ENCODE results near the gene ST3GAL4. TPM values are rescaled to one million over a fixed set of nuclear protein-coding genes. Genes with fewer than 3 reads are reported as not detected.

ST3GAL4 gene
- total RNA-seq, 4 donors from 2014 or later, result 42.1 to 56.2 (median 47.2) TPM

DNA sequence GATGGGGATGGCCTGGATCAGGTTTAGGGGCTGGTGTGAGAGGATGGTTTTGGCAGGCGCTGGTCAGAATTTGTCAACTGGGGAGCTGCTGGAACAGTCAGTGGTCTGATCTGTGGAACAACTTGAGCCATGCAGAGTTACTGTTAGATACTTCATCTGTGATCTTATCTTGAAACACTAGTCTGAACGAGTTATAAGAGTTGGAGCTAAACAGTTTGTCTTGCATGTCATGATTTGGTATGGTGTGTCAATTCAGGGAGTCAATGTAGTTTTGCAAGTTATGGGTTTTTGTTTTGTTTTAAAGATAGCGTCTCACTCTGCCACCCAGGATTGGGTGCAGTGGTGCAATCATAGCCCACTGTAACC lies 54.1 kb downstream of the ST3GAL4 start:
- WGBS, 2 donors (ENCODE audit: low coverage in 1 of 2), result 75 to 79% methylated on average over 2 to 3 of the region's 3 CpGs
- ATAC-seq, result no peak
- peak overlapping the region in 2 of 4 donors; percentile 2 to 86 for H3K27ac ChIP-seq
- H3K27me3 ChIP-seq, result no peaks in the 10 kb centered on the region
- H3K4me3 ChIP-seq, result no peak overlapping the region
- peaks cover 3 to 46% (median 8%) of the 10 kb centered on the region in 3 donors for H3K4me1 ChIP-seq
- no peaks in the 10 kb centered on the region for H3K9me3 ChIP-seq
- TF ChIP-seq, protein P1, sequence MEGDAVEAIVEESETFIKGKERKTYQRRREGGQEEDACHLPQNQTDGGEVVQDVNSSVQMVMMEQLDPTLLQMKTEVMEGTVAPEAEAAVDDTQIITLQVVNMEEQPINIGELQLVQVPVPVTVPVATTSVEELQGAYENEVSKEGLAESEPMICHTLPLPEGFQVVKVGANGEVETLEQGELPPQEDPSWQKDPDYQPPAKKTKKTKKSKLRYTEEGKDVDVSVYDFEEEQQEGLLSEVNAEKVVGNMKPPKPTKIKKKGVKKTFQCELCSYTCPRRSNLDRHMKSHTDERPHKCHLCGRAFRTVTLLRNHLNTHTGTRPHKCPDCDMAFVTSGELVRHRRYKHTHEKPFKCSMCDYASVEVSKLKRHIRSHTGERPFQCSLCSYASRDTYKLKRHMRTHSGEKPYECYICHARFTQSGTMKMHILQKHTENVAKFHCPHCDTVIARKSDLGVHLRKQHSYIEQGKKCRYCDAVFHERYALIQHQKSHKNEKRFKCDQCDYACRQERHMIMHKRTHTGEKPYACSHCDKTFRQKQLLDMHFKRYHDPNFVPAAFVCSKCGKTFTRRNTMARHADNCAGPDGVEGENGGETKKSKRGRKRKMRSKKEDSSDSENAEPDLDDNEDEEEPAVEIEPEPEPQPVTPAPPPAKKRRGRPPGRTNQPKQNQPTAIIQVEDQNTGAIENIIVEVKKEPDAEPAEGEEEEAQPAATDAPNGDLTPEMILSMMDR (IDR thresholded peaks at IDR 0.05), result no peak
- peaks cover 0 to 67% of the 10 kb centered on the region in 2 donors for H3K36me3 ChIP-seq

DNA sequence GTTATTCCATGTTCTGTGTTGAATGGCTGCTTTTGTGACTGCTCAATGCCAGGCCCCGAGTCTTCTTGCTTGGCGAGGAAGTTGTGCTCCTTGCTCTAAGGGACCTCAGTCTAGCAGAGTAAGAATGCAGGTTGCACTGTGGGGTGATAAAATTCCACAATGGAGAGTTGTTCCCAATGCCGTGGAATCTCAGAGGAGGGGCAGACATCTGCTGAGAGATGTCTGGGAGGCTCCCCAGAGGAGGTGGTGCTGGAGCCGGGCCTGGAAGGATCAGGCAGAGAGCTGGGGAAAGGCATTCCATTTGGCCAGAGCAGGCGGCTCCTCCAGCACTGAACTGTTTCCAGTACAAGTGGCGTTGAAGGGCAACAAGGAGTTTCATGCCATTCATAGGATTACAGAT lies 55.2 kb downstream of the ST3GAL4 start:
- no peaks in the 10 kb centered on the region for H3K27me3 ChIP-seq
- WGBS, 2 donors (ENCODE audit: low coverage in 1 of 2), result 22 to 38% methylated on average over 5 of the region's 6 CpGs

DNA sequence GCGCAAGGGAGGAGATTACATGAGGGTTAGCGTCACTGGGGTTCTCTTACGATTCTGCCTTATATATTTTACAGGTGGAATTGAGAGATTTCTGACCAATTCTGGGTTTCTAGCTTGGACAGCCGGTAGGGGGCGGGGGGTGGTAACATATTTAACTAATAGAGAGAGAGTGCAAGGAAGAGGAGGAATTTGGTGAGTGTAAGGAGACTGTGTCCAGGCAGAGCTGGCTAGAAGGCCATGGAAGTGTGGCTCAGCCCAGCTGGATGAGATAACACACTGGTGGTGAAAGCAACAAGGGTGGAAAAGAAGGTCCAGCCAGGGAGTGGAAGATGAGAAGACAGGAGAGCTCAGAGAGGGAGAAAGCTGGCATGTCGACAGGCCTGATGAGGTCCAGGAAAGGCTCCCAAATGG lies 56.5 kb downstream of the ST3GAL4 start:
- 62 to 83% methylated on average over 6 of the region's 6 CpGs for WGBS, 2 donors (ENCODE audit: low coverage in 1 of 2)
- no peaks in the 10 kb centered on the region for H3K9me3 ChIP-seq
- peak; percentile 12 for ATAC-seq
- no peak for TF ChIP-seq POLR2A (IDR thresholded peaks at IDR 0.05)
- TF ChIP-seq POLR2AphosphoS5 (IDR thresholded peaks at IDR 0.05), result no peak
- TF ChIP-seq EP300 (IDR thresholded peaks at IDR 0.05), result no peak
- peaks cover 0 to 60% of the 10 kb centered on the region in 2 donors for H3K36me3 ChIP-seq
- peaks cover 12 to 70% (median 26%) of the 10 kb centered on the region in 3 donors for H3K4me1 ChIP-seq
- no peaks in the 10 kb centered on the region for H3K27me3 ChIP-seq
- no peak overlapping the region for H3K4me3 ChIP-seq
- peak overlapping the region in 3 of 4 donors; percentile 69 to 86 (median 71) for H3K27ac ChIP-seq

More for the DNA sequence above, 55.2 kb downstream of the ST3GAL4 start:
- Histone ChIP-seq H3K27ac (peak overlapping the region in 3 of 4 donors; percentile 69 to 86 (median 71)), H3K4me1 (peaks cover 7 to 56% (median 16%) of the 10 kb centered on the region in 3 donors), H3K4me3 (no peak overlapping the region), H3K36me3 (peaks cover 0 to 67% of the 10 kb centered on the region in 2 donors), H3K9me3 (no peaks in the 10 kb centered on the region)
- TF ChIP-seq POLR2A (IDR thresholded peaks at IDR 0.05), result no peak
- TF ChIP-seq, protein P1 (IDR thresholded peaks at IDR 0.05), result no peak
- peak; percentile 21 for ATAC-seq

DNA sequence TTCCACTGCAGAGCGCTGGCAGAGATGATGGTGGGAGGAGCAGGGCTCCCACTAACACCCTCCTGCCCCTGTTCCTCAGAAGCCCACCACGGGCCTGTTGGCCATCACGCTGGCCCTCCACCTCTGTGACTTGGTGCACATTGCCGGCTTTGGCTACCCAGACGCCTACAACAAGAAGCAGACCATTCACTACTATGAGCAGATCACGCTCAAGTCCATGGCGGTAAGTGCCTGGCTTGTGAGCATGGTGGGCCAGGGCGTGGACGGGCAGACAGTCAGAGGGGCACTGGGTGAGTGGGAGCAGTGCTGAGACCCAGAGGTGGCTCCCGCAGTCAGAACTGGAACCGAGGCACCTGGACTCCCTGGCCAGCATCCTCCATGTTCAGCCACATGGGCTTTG lies 57.9 kb downstream of the ST3GAL4 start:
- WGBS, 2 donors (ENCODE audit: low coverage in 1 of 2), result 79 to 100% methylated on average over 1 to 4 of the region's 11 CpGs
- Histone ChIP-seq H3K9me3 (no peaks in the 10 kb centered on the region), H3K4me3 (no peak overlapping the region), H3K36me3 (peaks cover 0 to 45% of the 10 kb centered on the region in 2 donors), H3K27me3 (no peaks in the 10 kb centered on the region), H3K4me1 (peaks cover 12 to 75% (median 26%) of the 10 kb centered on the region in 3 donors), H3K27ac (peak overlapping the region in 3 of 4 donors; percentile 86 to 89 (median 88))
- ATAC-seq, result no peak
- TF ChIP-seq, protein P1 (IDR thresholded peaks at IDR 0.05), result no peak
- no peak for TF ChIP-seq EP300 (IDR thresholded peaks at IDR 0.05)
- no peak for TF ChIP-seq POLR2AphosphoS5 (IDR thresholded peaks at IDR 0.05)
- TF ChIP-seq POLR2A (IDR thresholded peaks at IDR 0.05), result no peak

- TF ChIP-seq POLR2AphosphoS5 (IDR thresholded peaks at IDR 0.05), result no peak
- TF ChIP-seq, protein P1 (IDR thresholded peaks at IDR 0.05), result no peak
- TF ChIP-seq EP300 (IDR thresholded peaks at IDR 0.05), result no peak
- TF ChIP-seq POLR2A (IDR thresholded peaks at IDR 0.05), result no peak
- WGBS, 2 donors (ENCODE audit: low coverage in 1 of 2), result no CpG with 5 or more reads among the region's 9 CpGs
- no peaks in the 10 kb centered on the region for H3K27me3 ChIP-seq
- H3K36me3 ChIP-seq, result peaks cover 0 to 40% of the 10 kb centered on the region in 2 donors
- H3K4me1 ChIP-seq, result peaks cover 12 to 75% (median 26%) of the 10 kb centered on the region in 3 donors
- no peaks in the 10 kb centered on the region for H3K9me3 ChIP-seq
- no peak overlapping the region for H3K4me3 ChIP-seq
- H3K27ac ChIP-seq, result peak overlapping the region in 3 of 4 donors; percentile 86 to 89 (median 88)
- no peak for ATAC-seq
These were observed 58.4 kb downstream of the ST3GAL4 start for GRCh38 chr11:126413843-126414405.
